Prostate gland (tissue), 2 donors: ENCODE measurements around the gene MS4A2. TPM values are rescaled to one million over a fixed set of nuclear protein-coding genes. Genes with fewer than 3 reads are reported as not detected.

Experiments used
- DNase-seq: peaks from one replicate; pipeline ENCODE4 v3.0.0-alpha.2; 2019; ENCODE audit warnings: low spot score
- H3K27ac ChIP-seq, 2 donors: fragments of 200-600 bp; sonication (generic); 2 replicates each; pipeline ENCODE4 v1.5.1; 2017 to 2019
- H3K27me3 ChIP-seq: fragments of 200-600 bp; sonication (generic); replicated peaks from 2 replicates; pipeline ENCODE4 v1.5.1; 2019; ENCODE audit not compliant: insufficient read depth
- H3K36me3 ChIP-seq, 2 donors: fragments of 200-600 bp; sonication (generic); 1 replicate in 1 of 2; 2 replicates in 1 of 2; pipeline versions ENCODE4 v1.5.1 to v1.8.1; 2017 to 2019
- H3K4me1 ChIP-seq: fragments of 200-600 bp; sonication (generic); replicated peaks from 2 replicates; pipeline ENCODE4 v1.5.1; 2019
- H3K4me3 ChIP-seq, 2 donors: fragments of 200-600 bp; sonication (generic); 2 replicates each; pipeline ENCODE4 v1.5.1; 2017 to 2019
- H3K9me3 ChIP-seq: fragments of 200-600 bp; sonication (generic); 2 replicates; pipeline ENCODE4 v1.5.1; 2017
- CTCF ChIP-seq, 4 experiments: fragments of 200-600 bp in 2 of 4; fragments of 450-650 bp in 2 of 4; sonication (generic) in 2 of 4; IDR thresholded peaks; 1 replicate in 3 of 4; 2 replicates in 1 of 4; pipeline ENCODE4 v1.5.1; 2016 to 2019; ENCODE audit warnings: antibody characterized with exemption in 4 of 4, mild to moderate bottlenecking in 2 of 4, moderate library complexity in 2 of 4
- POLR2A ChIP-seq: fragments of 450-650 bp; IDR thresholded peaks from one replicate; pipeline ENCODE4 v1.6.1; 2016; ENCODE audit warnings: antibody characterized with exemption, mild to moderate bottlenecking
- POLR2AphosphoS5 ChIP-seq: sonication (generic); formaldehyde crosslinking; IDR thresholded peaks from one replicate; pipeline ENCODE4 v1.6.1; 2017; ENCODE audit warnings: antibody characterized with exemption
- WGBS: methylation state at CpG from one replicate; pipeline ENCODE4 v1.1.5; 2018; 5-methylcytosine and 5-hydroxymethylcytosine counted together
- intact Hi-C: fragments of 100-400 bp; cut with DNase I; formaldehyde crosslinking; loops from one replicate; pipeline ENCODE4 v1.14.2; 2022
- total RNA-seq, 2 donors: library from RNA; depleted of rRNA; stranded (reverse); fragments of >200 nt; gene quantifications; one replicate each; pipeline ENCODE4 v1.1.0, GENCODE V29; 2016

The MS4A2 gene
- total RNA-seq, 2 donors from 2014 or later = 2.0 TPM; not detected in 1

- H3K9me3 ChIP-seq = no peaks in the 10 kb centered on the region
- TF ChIP-seq POLR2AphosphoS5 (no peak), POLR2A (no peak), CTCF (IDR thresholded peaks at IDR 0.05) (no peak)
- H3K27me3 ChIP-seq = no peaks in the 10 kb centered on the region
- no peaks in the 10 kb centered on the region for H3K36me3 ChIP-seq
- no peak overlapping the region for H3K27ac ChIP-seq
- intact Hi-C loops = no loop called here
- no peak overlapping the region for H3K4me3 ChIP-seq
- H3K4me1 ChIP-seq = no peaks in the 10 kb centered on the region
- WGBS = 60% methylated on average over 3 of the region's 3 CpGs
- DNase-seq = no peak
Observed at GRCh38 chr11:60122414-60123036, 34.1 kb downstream of the MS4A2 start.

GRCh38 chr11:60124802-60125432 lies 36.5 kb downstream of the MS4A2 start:
- TF ChIP-seq POLR2A (no peak), CTCF (IDR thresholded peaks at IDR 0.05) (no peak), POLR2AphosphoS5 (no peak)
- intact Hi-C loops = no loop called here
- H3K9me3 ChIP-seq = no peaks in the 10 kb centered on the region
- WGBS = 50% methylated on average over 11 of the region's 11 CpGs
- H3K27ac ChIP-seq = no peak overlapping the region
- no peaks in the 10 kb centered on the region for H3K27me3 ChIP-seq
- no peaks in the 10 kb centered on the region for H3K36me3 ChIP-seq
- DNase-seq = no peak
- H3K4me3 ChIP-seq = no peak overlapping the region
- H3K4me1 ChIP-seq = no peaks in the 10 kb centered on the region

- DNase-seq = no peak
- intact Hi-C loops = no loop called here
- no peak overlapping the region for H3K27ac ChIP-seq
- no peaks in the 10 kb centered on the region for H3K9me3 ChIP-seq
- H3K27me3 ChIP-seq = no peaks in the 10 kb centered on the region
- H3K4me1 ChIP-seq = no peaks in the 10 kb centered on the region
- TF ChIP-seq POLR2AphosphoS5 = no peak
- TF ChIP-seq POLR2A = no peak
- no peak for TF ChIP-seq CTCF (IDR thresholded peaks at IDR 0.05)
- H3K4me3 ChIP-seq = no peak overlapping the region
- H3K36me3 ChIP-seq = no peaks in the 10 kb centered on the region
Observed at GRCh38 chr11:60125956-60126585, 37.6 kb downstream of the MS4A2 start.

- no peak for TF ChIP-seq POLR2A
- no peak for TF ChIP-seq CTCF (IDR thresholded peaks at IDR 0.05)
- TF ChIP-seq POLR2AphosphoS5 = no peak
- no peaks in the 10 kb centered on the region for H3K4me1 ChIP-seq
- no peak overlapping the region for H3K27ac ChIP-seq
- WGBS = 80% methylated on average over 3 of the region's 3 CpGs
- DNase-seq = no peak
- H3K9me3 ChIP-seq = no peaks in the 10 kb centered on the region
- intact Hi-C loops = no loop called here
- no peak overlapping the region for H3K4me3 ChIP-seq
- H3K36me3 ChIP-seq = no peaks in the 10 kb centered on the region
- no peaks in the 10 kb centered on the region for H3K27me3 ChIP-seq
Observed at GRCh38 chr11:60127311-60127811, 38.9 kb downstream of the MS4A2 start.
